T-cell (primary cell): ENCODE results near the gene COA1. TPM values are rescaled to one million over a fixed set of nuclear protein-coding genes. Genes with fewer than 3 reads are reported as not detected.
"Not testable (repeated sequence)": the region's sequence is repeated elsewhere in the genome, so short reads cannot be mapped to it uniquely, and the experiment has no call there.

ENCODE experiments used
- ATAC-seq, 4 experiments: fragments of 200-7000 bp in 3 of 4; fragments of 150-1000 bp in 1 of 4; cut with Tn5 transposase; replicated peaks in 1 of 4; 1 replicate in 3 of 4; 2 replicates in 1 of 4; pipeline ENCODE4 v1.10.0; 2021; ENCODE audit warnings: moderate library complexity in 3 of 4, mild to moderate bottlenecking in 2 of 4, moderate number of reproducible peaks in 1 of 4
- CTCF ChIA-PET, 2 donors: fragments of 300-600 bp; sonication (Branson Sonifier 250); formaldehyde crosslinking; loops; one replicate each; lab custom pipeline; 2022; ENCODE audit warnings: antibody characterized with exemption in 2 of 2; lab: Charles Lee
- POLR2A ChIA-PET, 2 donors: fragments of 300-600 bp; sonication (Branson Sonifier 250); formaldehyde crosslinking; loops; one replicate each; lab custom pipeline; 2022; ENCODE audit warnings: antibody characterized with exemption in 2 of 2; lab: Charles Lee
- DNase-seq, 35 experiments: peaks; one replicate each; pipeline versions ENCODE4 v3.0.0 to v3.0.0-alpha.2; 2013 to 2023
- H3K27ac ChIP-seq: one replicate; pipeline ENCODE4 v1.5.1; 2013; ENCODE audit warnings: low read length
- H3K27me3 ChIP-seq, 2 experiments: replicated peaks in 1 of 2; 1 replicate in 1 of 2; 2 replicates in 1 of 2; pipeline versions ENCODE4 v1.6.1 to v1.7.0; 2013; ENCODE audit warnings: low read length in 1 of 2, mixed read lengths in 1 of 2; ENCODE audit not compliant: control insufficient read depth in 2 of 2, insufficient read depth in 2 of 2; ENCODE audit errors: extremely low read depth in 1 of 2
- H3K36me3 ChIP-seq, 2 donors: 1 replicate in 1 of 2; 2 replicates in 1 of 2; pipeline versions ENCODE4 v1.6.1 to v1.7.0; 2013; ENCODE audit warnings: low read length in 1 of 2; ENCODE audit not compliant: control insufficient read depth in 2 of 2, insufficient read depth in 1 of 2; ENCODE audit errors: extremely low read depth in 1 of 2
- H3K4me1 ChIP-seq, 2 experiments: 1 replicate in 1 of 2; 2 replicates in 1 of 2; pipeline versions ENCODE4 v1.6.1 to v1.7.0; 2013; ENCODE audit warnings: low read length in 2 of 2, mixed read lengths in 1 of 2; ENCODE audit not compliant: insufficient read depth in 2 of 2, control insufficient read depth in 1 of 2; ENCODE audit errors: extremely low read depth in 1 of 2
- H3K4me3 ChIP-seq, 2 donors: 1 replicate in 1 of 2; 2 replicates in 1 of 2; pipeline versions ENCODE4 v1.5.1 to v1.7.0; 2013; ENCODE audit warnings: mild to moderate bottlenecking in 2 of 2, low read length in 1 of 2, moderate library complexity in 1 of 2; ENCODE audit not compliant: control insufficient read depth in 1 of 2; ENCODE audit errors: extremely low read depth in 1 of 2
- H3K9me3 ChIP-seq: 2 replicates; pipeline ENCODE4 v1.7.0; 2013
- H3K27ac Mint-ChIP-seq, 2 donors: one replicate each; pipeline ENCODE4 v1.8.0; 2020 to 2021; ENCODE audit warnings: mild to moderate bottlenecking in 2 of 2, mixed read lengths in 2 of 2
- H3K27me3 Mint-ChIP-seq, 2 donors: one replicate each; pipeline ENCODE4 v1.8.0; 2021 to 2022; ENCODE audit warnings: mixed read lengths in 2 of 2
- H3K36me3 Mint-ChIP-seq: one replicate; pipeline ENCODE4 v1.8.0; 2021; ENCODE audit warnings: mixed read lengths
- H3K4me1 Mint-ChIP-seq, 3 donors: one replicate each; pipeline ENCODE4 v1.8.0; 2020 to 2022; ENCODE audit warnings: mixed read lengths in 3 of 3, mild to moderate bottlenecking in 1 of 3
- H3K4me3 Mint-ChIP-seq, 3 donors: one replicate each; pipeline ENCODE4 v1.8.0; 2020 to 2022; ENCODE audit warnings: mild to moderate bottlenecking in 3 of 3, mixed read lengths in 3 of 3, moderate library complexity in 3 of 3
- H3K9me3 Mint-ChIP-seq, 3 donors: one replicate each; pipeline ENCODE4 v1.8.0; 2020 to 2022; ENCODE audit warnings: mixed read lengths in 3 of 3
- WGBS: methylation state at CpG from one replicate; pipeline ENCODE4 v1.1.5; 2013; ENCODE audit warnings: missing lambda C conversion rate; ENCODE audit not compliant: insufficient coverage; 5-methylcytosine and 5-hydroxymethylcytosine counted together
- total RNA-seq, 35 experiments: library from RNA in 6 of 35; stranded (reverse) in 6 of 35; fragments of 120-200 nt in 1 of 35; gene quantifications; one replicate each; pipeline versions ENCODE4 v1.2.1 to v1.2.4 and lab custom pipeline; 2013 to 2026

The COA1 gene
- 10 to 100 TPM; 49.6 to 92.1 (median 67.8) TPM for total RNA-seq
- 51.6 TPM for total RNA-seq (2013)
- 30.2 to 80.2 (median 54.8) reads per million in 29 experiments for total RNA-seq (lab: John Stamatoyannopoulos, UW)

- peak; percentile 94 to 97 (median 96) for ATAC-seq
- Mint-ChIP-seq H3K9me3 (no peaks in the 10 kb centered on the region), H3K27ac (peak within 1 kb of the TSS; percentile 86 to 90), H3K36me3 (peaks cover 4% of the 10 kb centered on the region), H3K27me3 (peaks cover 0 to 2% of the 10 kb centered on the region in 2 donors), H3K4me1 (peaks cover 36 to 45% (median 37%) of the 10 kb centered on the region in 3 donors), H3K4me3 (peak within 1 kb of the TSS; percentile 90 to 93 (median 91))
- no peaks in the 10 kb centered on the region for H3K9me3 ChIP-seq
- under 1% methylated on average over 61 of the region's 66 CpGs for WGBS
- H3K4me3 ChIP-seq, result peak within 1 kb of the TSS; percentile 91 to 96
- ChIA-PET CTCF (interaction anchor here (0.6 to 3.3 kb wide), 11 partner anchors 8 to 796 kb away, joined by 3 to 25 read pairs (median 7); partner anchors contain the start of gene STK17A (in 1 of the 2)), POLR2A (interaction anchor here (0.6 to 2.6 kb wide), 6 partner anchors 10 to 147 kb away, joined by 3 to 21 read pairs (median 4); partner anchors contain the start of gene STK17A (in 2 of the 2))
- H3K4me1 ChIP-seq, result peaks cover 5 to 13% of the 10 kb centered on the region in 2 experiments
- H3K27ac ChIP-seq, result peak within 1 kb of the TSS; percentile 58
- DNase-seq, result peak; percentile 61 to 91 (median 75)
- no peaks in the 10 kb centered on the region for H3K27me3 ChIP-seq
- H3K36me3 ChIP-seq, result no peaks in the 10 kb centered on the region
Measured at GRCh38 chr7:43729214-43729923, at the start of gene COA1. COA1 (minus strand) TSS chr7:43729523; CDS start chr7:43648614, 80,909 bp downstream.

- H3K27ac ChIP-seq, DNase-seq, H3K9me3 ChIP-seq, POLR2A ChIA-PET, H3K4me1 ChIP-seq, ATAC-seq, H3K4me3 ChIP-seq, H3K27me3 ChIP-seq, H3K9me3 Mint-ChIP-seq, H3K36me3 ChIP-seq, H3K27me3 Mint-ChIP-seq, CTCF ChIA-PET: not testable (repeated sequence)
- 100% methylated on average over 3 of the region's 18 CpGs for WGBS
- peaks cover 18% of the 10 kb centered on the region for H3K36me3 Mint-ChIP-seq
- H3K4me1 Mint-ChIP-seq, result peaks cover 13 to 33% (median 14%) of the 10 kb centered on the region in 3 donors
- peak overlapping the region in 2 of 3 donors; percentile 31 to 41 for H3K4me3 Mint-ChIP-seq
- H3K27ac Mint-ChIP-seq, result peak overlapping the region in 1 of 2 donors; percentile 43
Measured at GRCh38 chr7:43778293-43779044, 49.1 kb upstream of the COA1 start.

GRCh38 chr7:43775255-43775654 lies 45.9 kb upstream of the COA1 start:
- POLR2A ChIA-PET, H3K27me3 ChIP-seq, DNase-seq, H3K4me1 ChIP-seq, ATAC-seq, H3K27ac Mint-ChIP-seq, H3K4me3 ChIP-seq, H3K36me3 ChIP-seq, H3K9me3 Mint-ChIP-seq, H3K4me3 Mint-ChIP-seq, H3K9me3 ChIP-seq, CTCF ChIA-PET, H3K27ac ChIP-seq, H3K27me3 Mint-ChIP-seq: not testable (repeated sequence)
- H3K4me1 Mint-ChIP-seq, result peaks cover 13 to 23% (median 22%) of the 10 kb centered on the region in 3 donors
- no CpG with 5 or more reads among the region's 2 CpGs for WGBS
- H3K36me3 Mint-ChIP-seq, result peaks cover 33% of the 10 kb centered on the region

GRCh38 chr7:43773268-43773667 lies 43.9 kb upstream of the COA1 start:
- H3K27me3 ChIP-seq, result not testable (repeated sequence)

GRCh38 chr7:43771573-43771972 lies 42.2 kb upstream of the COA1 start:
- Mint-ChIP-seq H3K27ac (no peak overlapping the region), H3K27me3 (no peaks in the 10 kb centered on the region), H3K9me3 (no peaks in the 10 kb centered on the region), H3K4me3 (no peak overlapping the region), H3K4me1 (peaks cover 0 to 9% (median 8%) of the 10 kb centered on the region in 3 donors), H3K36me3 (peaks cover 31% of the 10 kb centered on the region)
- Histone ChIP-seq H3K4me3 (no peak overlapping the region), H3K27me3 (no peaks in the 10 kb centered on the region), H3K4me1 (no peaks in the 10 kb centered on the region), H3K36me3 (peaks cover 0 to 7% of the 10 kb centered on the region in 2 donors), H3K9me3 (no peaks in the 10 kb centered on the region), H3K27ac (no peak overlapping the region)
- WGBS, result 92% methylated on average over 2 of the region's 3 CpGs
- ATAC-seq (no peak), DNase-seq (no peak)
- CTCF ChIA-PET, result no interaction called here
- POLR2A ChIA-PET, result no interaction called here

More at GRCh38 chr7:43773268-43773667, 43.9 kb upstream of the COA1 start:
- DNase-seq, H3K4me1 ChIP-seq, H3K4me3 ChIP-seq, H3K27me3 Mint-ChIP-seq, H3K9me3 Mint-ChIP-seq, H3K9me3 ChIP-seq, POLR2A ChIA-PET, H3K4me3 Mint-ChIP-seq, CTCF ChIA-PET, H3K27ac Mint-ChIP-seq, ATAC-seq, H3K27ac ChIP-seq, H3K36me3 ChIP-seq: not testable (repeated sequence)
- no CpG with 5 or more reads among the region's 6 CpGs for WGBS
- H3K36me3 Mint-ChIP-seq, result peaks cover 33% of the 10 kb centered on the region
- peaks cover 2 to 14% (median 14%) of the 10 kb centered on the region in 3 donors for H3K4me1 Mint-ChIP-seq

- no peak overlapping the region for H3K27ac Mint-ChIP-seq
Measured at GRCh38 chr7:43771128-43771527, 41.8 kb upstream of the COA1 start.

More at GRCh38 chr7:43771128-43771527, 41.8 kb upstream of the COA1 start:
- POLR2A ChIA-PET, result interaction anchor here (0.5 to 0.6 kb wide), 2 partner anchors 15 to 34 kb away, joined by 3 to 5 read pairs; no protein-coding TSS in a partner anchor
- peaks cover 0 to 7% of the 10 kb centered on the region in 2 donors for H3K36me3 ChIP-seq
- Mint-ChIP-seq H3K9me3 (no peaks in the 10 kb centered on the region), H3K4me1 (peaks cover 0 to 9% (median 7%) of the 10 kb centered on the region in 3 donors), H3K4me3 (no peak overlapping the region), H3K36me3 (peaks cover 27% of the 10 kb centered on the region), H3K27me3 (no peaks in the 10 kb centered on the region)
- no peak for ATAC-seq
- H3K27ac ChIP-seq, result no peak overlapping the region
- no peak overlapping the region for H3K4me3 ChIP-seq
- DNase-seq, result no peak
- CTCF ChIA-PET, result no interaction called here
- no CpG with 5 or more reads among the region's 3 CpGs for WGBS
- no peaks in the 10 kb centered on the region for H3K4me1 ChIP-seq
- H3K27me3 ChIP-seq, result no peaks in the 10 kb centered on the region
- H3K9me3 ChIP-seq, result no peaks in the 10 kb centered on the region
